ENCODE results near the gene CHSY1. TPM values are rescaled to one million over a fixed set of nuclear protein-coding genes. Genes with fewer than 3 reads are reported as not detected.
"Not testable (repeated sequence)": the region's sequence is repeated elsewhere in the genome, so short reads cannot be mapped to it uniquely, and the experiment has no call there.

CHSY1 gene
- total RNA-seq, 2 experiments from 2014 or later: 5.8 to 6.7 TPM

DNA sequence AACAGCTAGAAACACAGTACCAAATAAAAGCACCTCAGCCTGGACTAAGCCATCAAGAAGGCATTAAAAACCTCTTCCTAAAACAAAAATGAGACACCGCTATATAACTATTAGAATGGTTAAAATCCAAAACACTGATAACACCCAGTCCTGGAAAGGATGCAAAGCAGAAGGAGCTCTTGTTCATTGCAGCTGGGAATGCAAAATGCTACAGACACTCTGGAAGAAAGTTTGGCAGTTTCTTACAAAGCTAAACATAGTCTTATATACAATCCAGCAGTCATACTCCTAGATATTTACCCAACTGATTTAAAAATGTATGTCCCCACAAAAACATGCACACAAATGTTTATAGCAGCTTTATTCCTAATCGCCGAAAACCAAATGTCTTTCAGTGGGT is 35.7 kb downstream of the CHSY1 start:
- no peak for DNase-seq
- H3K27me3 ChIP-seq (ENCODE audit: control insufficient read depth in 1 of 2, insufficient read depth in 2 of 2, low read length in 2 of 2): no peaks in the 10 kb centered on the region
- Mint-ChIP-seq H3K9me3 (no peaks in the 10 kb centered on the region), H3K4me3 (no peak overlapping the region), H3K36me3 (ENCODE audit: low read depth) (no peaks in the 10 kb centered on the region), H3K27ac (no peak overlapping the region), H3K27me3 (no peaks in the 10 kb centered on the region), H3K4me1 (ENCODE audit: low read depth) (peaks cover 70% of the 10 kb centered on the region)
- ATAC-seq (ENCODE audit: poor library complexity): no peak
- CTCF ChIA-PET: no interaction called here
- intact Hi-C loops (cut with DNase I, micrococcal nuclease): no loop called here
- TF ChIP-seq, protein P1, sequence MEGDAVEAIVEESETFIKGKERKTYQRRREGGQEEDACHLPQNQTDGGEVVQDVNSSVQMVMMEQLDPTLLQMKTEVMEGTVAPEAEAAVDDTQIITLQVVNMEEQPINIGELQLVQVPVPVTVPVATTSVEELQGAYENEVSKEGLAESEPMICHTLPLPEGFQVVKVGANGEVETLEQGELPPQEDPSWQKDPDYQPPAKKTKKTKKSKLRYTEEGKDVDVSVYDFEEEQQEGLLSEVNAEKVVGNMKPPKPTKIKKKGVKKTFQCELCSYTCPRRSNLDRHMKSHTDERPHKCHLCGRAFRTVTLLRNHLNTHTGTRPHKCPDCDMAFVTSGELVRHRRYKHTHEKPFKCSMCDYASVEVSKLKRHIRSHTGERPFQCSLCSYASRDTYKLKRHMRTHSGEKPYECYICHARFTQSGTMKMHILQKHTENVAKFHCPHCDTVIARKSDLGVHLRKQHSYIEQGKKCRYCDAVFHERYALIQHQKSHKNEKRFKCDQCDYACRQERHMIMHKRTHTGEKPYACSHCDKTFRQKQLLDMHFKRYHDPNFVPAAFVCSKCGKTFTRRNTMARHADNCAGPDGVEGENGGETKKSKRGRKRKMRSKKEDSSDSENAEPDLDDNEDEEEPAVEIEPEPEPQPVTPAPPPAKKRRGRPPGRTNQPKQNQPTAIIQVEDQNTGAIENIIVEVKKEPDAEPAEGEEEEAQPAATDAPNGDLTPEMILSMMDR (IDR thresholded peaks at IDR 0.05): no peak
- peaks cover 4% of the 10 kb centered on the region for H3K36me3 ChIP-seq (ENCODE audit: insufficient read depth, low read length)
- POLR2A ChIA-PET: interaction anchor here (1.0 kb wide), 1 partner anchor 36 kb away, joined by 3 read pairs; the partner anchor contains the start of gene CHSY1
- H3K27ac ChIP-seq (ENCODE audit: low read depth in 1 of 2, low read length in 2 of 2): no peak overlapping the region
- no peaks in the 10 kb centered on the region for H3K9me3 ChIP-seq (ENCODE audit: control insufficient read depth in 1 of 2, insufficient read depth in 1 of 2, low read length in 2 of 2)
- no peak overlapping the region for H3K4me3 ChIP-seq (ENCODE audit: low read length)
- H3K4me1 ChIP-seq (ENCODE audit: insufficient read depth, low read length): peaks cover 2% of the 10 kb centered on the region

DNA sequence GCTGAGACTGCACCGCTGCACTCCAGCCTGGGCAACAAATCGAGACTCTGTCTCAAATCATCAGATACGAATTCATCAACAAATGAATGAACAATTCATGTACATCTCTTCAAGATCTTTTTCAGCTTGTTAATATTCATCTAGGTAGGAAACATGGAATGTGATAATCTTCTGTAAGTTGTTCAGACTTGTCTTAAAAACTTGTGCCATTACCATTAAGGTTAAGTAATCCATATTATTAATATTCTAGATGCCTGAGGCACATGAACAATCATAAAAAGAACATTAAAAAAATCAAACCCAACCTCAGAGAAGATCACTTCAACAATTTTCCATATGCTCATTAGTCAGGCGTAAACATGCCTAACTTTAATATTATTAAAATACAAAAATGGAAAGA is 36.2 kb downstream of the CHSY1 start:
- peaks cover 4% of the 10 kb centered on the region for H3K36me3 ChIP-seq (ENCODE audit: insufficient read depth, low read length)
- H3K27ac Mint-ChIP-seq: no peak overlapping the region
- H3K36me3 Mint-ChIP-seq (ENCODE audit: low read depth): no peaks in the 10 kb centered on the region
- H3K27me3 ChIP-seq (ENCODE audit: control insufficient read depth in 1 of 2, insufficient read depth in 2 of 2, low read length in 2 of 2): no peaks in the 10 kb centered on the region
- H3K4me1 ChIP-seq (ENCODE audit: insufficient read depth, low read length): peaks cover 2% of the 10 kb centered on the region
- intact Hi-C loops (cut with DNase I, micrococcal nuclease): no loop called here
- ATAC-seq (ENCODE audit: poor library complexity): no peak
- ChIA-PET POLR2A (interaction anchor here (1.0 kb wide), 1 partner anchor 36 kb away, joined by 3 read pairs; the partner anchor contains the start of gene CHSY1), CTCF (no interaction called here)
- no peaks in the 10 kb centered on the region for H3K9me3 ChIP-seq (ENCODE audit: control insufficient read depth in 1 of 2, insufficient read depth in 1 of 2, low read length in 2 of 2)
- H3K27me3 Mint-ChIP-seq: no peaks in the 10 kb centered on the region
- no peak overlapping the region for H3K27ac ChIP-seq (ENCODE audit: low read depth in 1 of 2, low read length in 2 of 2)
- TF ChIP-seq, protein P1 (IDR thresholded peaks at IDR 0.05): no peak
- H3K4me3 Mint-ChIP-seq: no peak overlapping the region
- no peak overlapping the region for H3K4me3 ChIP-seq (ENCODE audit: low read length)
- peaks cover 66% of the 10 kb centered on the region for H3K4me1 Mint-ChIP-seq (ENCODE audit: low read depth)
- H3K9me3 Mint-ChIP-seq: no peaks in the 10 kb centered on the region
- no peak for DNase-seq

DNA sequence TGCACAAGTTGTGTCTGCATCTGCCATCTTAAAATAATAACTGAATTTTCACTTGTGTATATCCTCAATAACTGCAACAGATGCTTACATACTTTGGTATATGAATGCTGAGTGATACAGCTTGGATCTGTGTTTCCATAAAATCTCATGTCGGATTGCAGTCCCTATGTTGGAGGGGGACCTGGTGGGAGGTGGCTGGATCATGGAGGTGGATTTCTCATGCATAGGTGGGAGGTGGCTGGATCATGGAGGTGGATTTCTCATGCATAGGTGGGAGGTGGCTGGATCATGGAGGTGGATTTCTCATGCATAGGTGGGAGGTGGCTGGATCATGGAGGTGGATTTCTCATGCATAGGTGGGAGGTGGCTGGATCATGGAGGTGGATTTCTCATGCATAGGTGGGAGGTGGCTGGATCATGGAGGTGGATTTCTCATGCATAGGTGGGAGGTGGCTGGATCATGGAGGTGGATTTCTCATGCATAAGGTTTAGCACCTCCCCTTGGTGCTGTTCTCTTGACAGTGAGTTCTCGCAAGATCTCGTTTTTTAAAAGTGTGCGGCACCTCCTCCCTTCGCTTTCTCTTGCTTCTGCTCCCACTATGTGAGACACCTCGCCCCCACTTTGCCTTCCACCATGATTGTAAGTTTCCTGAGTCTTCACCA is 37.3 kb downstream of the CHSY1 start:
- H3K27me3 ChIP-seq (ENCODE audit: control insufficient read depth in 1 of 2, insufficient read depth in 2 of 2, low read length in 2 of 2); H3K27ac Mint-ChIP-seq; H3K4me3 Mint-ChIP-seq; H3K27ac ChIP-seq (ENCODE audit: low read depth in 1 of 2, low read length in 2 of 2); H3K36me3 Mint-ChIP-seq (ENCODE audit: low read depth); H3K36me3 ChIP-seq (ENCODE audit: insufficient read depth, low read length); intact Hi-C loops (cut with DNase I, micrococcal nuclease); H3K9me3 ChIP-seq (ENCODE audit: control insufficient read depth in 1 of 2, insufficient read depth in 1 of 2, low read length in 2 of 2); CTCF ChIA-PET; H3K4me3 ChIP-seq (ENCODE audit: low read length); H3K9me3 Mint-ChIP-seq; POLR2A ChIA-PET; ATAC-seq (ENCODE audit: poor library complexity); H3K27me3 Mint-ChIP-seq; H3K4me1 ChIP-seq (ENCODE audit: insufficient read depth, low read length); DNase-seq: not testable (repeated sequence)
- peaks cover 66% of the 10 kb centered on the region for H3K4me1 Mint-ChIP-seq (ENCODE audit: low read depth)

DNA sequence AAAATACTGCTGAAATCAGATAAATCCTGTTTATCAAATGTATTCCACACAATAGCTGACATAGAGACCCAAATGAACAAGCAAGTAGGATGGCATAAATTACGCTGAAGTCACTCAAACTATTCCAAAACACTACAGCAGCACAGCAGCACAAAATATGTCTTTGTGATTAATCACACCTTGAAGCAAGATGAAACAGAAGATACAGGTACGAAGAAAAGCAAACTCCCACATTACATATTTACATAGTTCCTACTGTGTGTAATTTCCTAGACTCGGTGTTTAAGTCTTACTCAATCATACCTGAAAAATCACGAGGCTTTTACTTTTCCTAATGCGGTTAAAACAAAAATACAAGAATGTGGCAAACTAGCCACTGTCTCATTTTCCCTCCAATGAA is 38.3 kb downstream of the CHSY1 start:
- POLR2A ChIA-PET: interaction anchor here (1.6 kb wide), 1 partner anchor 26 kb away, joined by 5 read pairs; no protein-coding TSS in a partner anchor
- Histone ChIP-seq H3K27me3 (ENCODE audit: control insufficient read depth in 1 of 2, insufficient read depth in 2 of 2, low read length in 2 of 2) (no peaks in the 10 kb centered on the region), H3K36me3 (ENCODE audit: insufficient read depth, low read length) (peaks cover 4% of the 10 kb centered on the region), H3K9me3 (ENCODE audit: control insufficient read depth in 1 of 2, insufficient read depth in 1 of 2, low read length in 2 of 2) (no peaks in the 10 kb centered on the region), H3K27ac (ENCODE audit: low read depth in 1 of 2, low read length in 2 of 2) (no peak overlapping the region), H3K4me3 (ENCODE audit: low read length) (no peak overlapping the region), H3K4me1 (ENCODE audit: insufficient read depth, low read length) (no peaks in the 10 kb centered on the region)
- DNase-seq (no peak), ATAC-seq (ENCODE audit: poor library complexity) (no peak)
- TF ChIP-seq, protein P1 (IDR thresholded peaks at IDR 0.05): no peak
- CTCF ChIA-PET: no interaction called here
- Mint-ChIP-seq H3K4me1 (ENCODE audit: low read depth) (peaks cover 64% of the 10 kb centered on the region), H3K27ac (peak overlapping the region; percentile 8), H3K4me3 (no peak overlapping the region), H3K27me3 (no peaks in the 10 kb centered on the region), H3K36me3 (ENCODE audit: low read depth) (no peaks in the 10 kb centered on the region), H3K9me3 (no peaks in the 10 kb centered on the region)
- intact Hi-C loops (cut with DNase I, micrococcal nuclease): no loop called here
